NCI-H524 (cell line): ENCODE data around the gene KDM5A.
"Not testable (repeated sequence)": the region's sequence is repeated elsewhere in the genome, so short reads cannot be mapped to it uniquely, and the experiment has no call there.

ENCODE experiments used
- DNase-seq, 2 experiments: peaks; one replicate each; lab custom pipeline; 2025; lab: John Stamatoyannopoulos, UW

The KDM5A gene

DNA sequence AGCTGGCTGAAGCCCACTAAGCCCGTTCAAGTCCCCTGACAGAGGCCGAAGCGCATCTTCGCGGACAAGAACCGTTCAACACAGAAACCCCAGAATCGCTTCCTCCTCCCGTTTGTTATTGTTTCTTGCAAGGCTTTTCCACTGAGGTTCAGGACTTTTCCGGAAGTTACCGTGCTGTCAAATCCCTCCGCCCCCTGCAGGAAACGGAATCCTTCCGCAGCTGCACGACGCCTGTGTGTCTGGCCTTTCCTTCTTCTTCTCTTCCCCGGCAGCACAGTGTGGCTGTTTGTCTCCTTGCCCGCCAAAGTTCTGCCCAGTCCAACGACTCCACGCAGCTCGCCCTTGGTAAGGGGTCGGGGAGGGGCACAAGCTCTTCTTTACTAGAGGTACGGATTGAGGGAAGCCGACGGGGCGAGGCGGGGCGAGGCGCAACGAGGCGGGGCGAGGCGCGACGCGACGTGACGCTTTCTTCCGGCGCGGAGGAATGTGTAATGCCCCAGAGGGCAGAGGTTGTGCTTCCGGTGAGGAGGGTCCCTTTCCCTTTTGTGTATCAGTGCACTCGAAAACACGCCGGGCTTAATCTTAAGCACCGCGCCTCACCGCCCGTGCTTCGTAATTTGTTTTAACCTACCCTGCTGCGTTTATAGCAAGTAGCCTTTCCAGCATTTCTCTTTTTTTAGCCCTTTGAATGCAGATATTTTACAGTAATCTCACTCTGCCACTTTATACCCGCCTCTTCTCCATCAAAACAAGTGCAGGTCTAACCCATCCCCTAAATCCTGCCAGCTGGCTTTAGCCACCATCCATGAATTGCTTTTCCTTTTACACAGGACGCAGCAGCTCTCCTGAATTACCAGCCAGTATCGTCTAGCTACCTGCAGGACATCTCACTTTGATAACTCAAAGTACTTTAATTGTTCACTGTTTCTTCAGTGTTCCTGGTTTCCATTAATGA is at the start of gene KDM5A:
KDM5A (minus strand) TSS at position 179 of the 955 bp plus-strand sequence. CDS start 229 bp downstream, outside the sequence.
- DNase-seq = no peak

DNA sequence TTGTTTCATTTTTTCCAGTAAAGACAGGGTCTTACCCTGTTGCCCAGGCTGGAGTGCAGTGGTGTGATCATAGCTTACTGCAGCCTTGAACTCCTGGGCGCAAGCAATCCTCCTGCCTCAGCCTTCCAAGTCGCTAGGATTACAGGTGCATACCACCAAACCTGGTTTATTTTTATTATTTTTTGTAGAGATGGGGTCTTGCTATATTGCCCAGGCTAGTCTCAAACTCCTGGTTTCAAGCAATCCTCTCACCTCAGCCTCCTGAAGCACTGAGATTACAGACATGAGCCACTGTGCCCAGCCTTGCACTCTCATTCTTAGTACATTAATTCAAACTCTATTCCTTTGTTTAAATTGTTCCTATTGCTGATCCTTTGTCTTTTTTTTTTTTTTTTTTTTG is 46.6 kb upstream of the KDM5A start:
- DNase-seq = not testable (repeated sequence)

DNA sequence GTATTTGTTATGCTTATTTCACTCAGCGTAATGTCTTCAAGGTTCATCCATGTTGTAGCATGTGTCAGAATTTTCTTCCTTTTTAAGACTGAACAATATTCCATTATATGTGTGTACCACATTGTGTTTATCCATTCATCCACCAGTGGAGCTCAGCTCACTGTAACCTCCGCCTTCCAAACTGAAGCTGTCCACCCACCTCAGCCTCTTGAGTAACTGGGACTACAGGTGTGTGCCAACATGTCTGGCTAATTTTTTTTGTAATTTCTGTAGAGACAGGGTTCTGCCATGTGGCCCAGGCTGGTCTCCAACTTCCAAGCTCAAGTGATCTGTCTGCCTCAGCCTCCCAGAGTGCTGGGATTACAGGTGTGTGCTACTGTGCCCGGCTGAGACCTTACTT is 33.4 kb upstream of the KDM5A start:
- no peak for DNase-seq

DNA sequence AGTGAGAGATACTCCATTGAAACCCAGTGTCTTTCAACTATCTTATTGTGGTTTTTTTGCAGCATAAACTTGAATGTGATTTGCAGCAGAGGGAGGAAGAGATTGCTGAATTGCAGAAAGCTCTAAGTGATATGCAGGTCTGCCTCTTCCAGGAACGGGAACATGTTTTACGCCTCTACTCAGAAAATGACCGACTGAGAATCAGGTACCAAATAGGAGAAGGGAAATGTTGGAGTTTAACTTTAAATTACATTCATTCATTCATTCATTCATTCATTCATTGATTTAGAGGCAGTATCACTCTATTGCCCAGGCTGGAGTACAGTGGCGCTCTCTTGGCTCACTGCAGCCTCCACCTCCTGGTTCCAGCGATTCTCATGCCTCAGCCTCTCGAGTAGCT is 29.3 kb upstream of the KDM5A start:
- no peak for DNase-seq

DNA sequence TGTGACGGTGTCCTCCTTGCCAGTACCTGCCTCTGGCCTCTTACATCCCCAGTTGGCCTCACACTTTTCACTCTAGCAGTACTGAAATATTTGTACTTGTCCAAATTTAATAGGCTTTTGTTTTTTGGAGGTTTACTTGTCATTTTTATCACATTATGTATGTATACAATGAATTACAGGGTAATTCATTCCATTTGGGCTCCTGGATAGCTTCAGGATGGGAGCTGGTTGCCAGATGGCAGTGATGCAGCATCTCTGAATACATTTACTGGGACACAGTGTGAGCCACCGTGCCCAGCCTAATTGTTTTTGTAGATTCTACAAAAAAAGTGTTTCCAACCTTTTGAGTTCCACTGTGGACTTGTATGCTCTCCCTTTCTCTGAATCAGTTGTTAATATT is 25.7 kb upstream of the KDM5A start:
- DNase-seq = no peak

DNA sequence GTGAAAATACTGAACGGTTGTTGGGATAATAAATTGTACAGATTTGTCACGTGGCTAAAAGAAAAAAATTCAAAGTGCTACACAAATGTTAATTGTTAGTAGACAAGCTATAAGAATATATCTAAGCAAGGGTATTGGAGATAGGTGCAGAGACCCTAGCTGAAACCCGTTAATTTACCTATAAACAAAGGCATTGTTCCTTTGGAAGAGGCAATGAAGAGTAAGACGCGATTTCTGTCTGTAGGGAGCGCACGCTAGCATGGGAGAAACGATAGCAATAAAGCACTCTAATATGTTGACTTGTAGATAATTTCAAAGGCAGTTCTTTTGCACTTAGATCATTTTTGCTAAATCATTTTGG is 12.9 kb upstream of the KDM5A start:
- DNase-seq = no peak

DNA sequence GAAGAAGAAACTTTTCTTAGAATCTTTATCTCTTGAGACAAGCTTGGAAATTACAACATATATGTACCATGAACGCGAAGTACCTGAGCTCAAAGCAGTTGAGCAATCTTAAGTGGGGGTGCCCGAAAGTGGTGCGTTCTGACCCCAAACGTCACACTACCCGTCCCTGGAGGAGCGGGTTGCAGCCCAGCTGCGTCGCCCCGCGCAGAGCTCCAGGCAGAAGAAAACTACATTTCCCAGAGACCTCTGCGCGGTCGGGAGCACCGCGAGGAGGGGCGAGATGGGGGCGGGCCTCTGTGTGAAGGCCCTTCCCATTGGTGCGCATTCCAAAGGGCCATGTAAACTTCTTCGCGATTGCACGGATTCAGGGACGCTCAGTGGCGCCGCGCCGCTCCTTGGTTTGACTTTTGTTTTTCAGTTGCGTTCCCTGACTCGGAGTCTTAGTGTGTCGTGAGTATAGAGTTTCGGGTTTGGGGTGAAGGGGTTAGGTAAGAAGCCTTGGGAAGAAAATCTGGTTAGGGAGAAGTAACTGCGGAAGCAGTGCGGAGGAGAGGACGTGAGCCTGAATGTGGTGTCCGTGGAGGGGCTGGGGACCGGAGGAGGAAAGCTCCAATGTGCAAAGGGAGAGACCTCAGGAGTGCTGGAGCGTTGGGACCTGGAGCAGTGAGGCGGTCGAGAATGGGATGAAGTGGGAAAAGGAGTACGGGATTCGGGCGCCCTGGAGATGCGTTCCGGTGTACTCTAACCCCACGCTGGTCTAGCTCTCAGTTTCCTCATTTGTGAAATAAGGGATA is 12.3 kb upstream of the KDM5A start, which contains the start of gene CCDC77:
CCDC77 (plus strand) TSS at position 410 of the 794 bp plus-strand sequence. CDS start 7,740 bp downstream, outside the sequence.
- no peak for DNase-seq

DNA sequence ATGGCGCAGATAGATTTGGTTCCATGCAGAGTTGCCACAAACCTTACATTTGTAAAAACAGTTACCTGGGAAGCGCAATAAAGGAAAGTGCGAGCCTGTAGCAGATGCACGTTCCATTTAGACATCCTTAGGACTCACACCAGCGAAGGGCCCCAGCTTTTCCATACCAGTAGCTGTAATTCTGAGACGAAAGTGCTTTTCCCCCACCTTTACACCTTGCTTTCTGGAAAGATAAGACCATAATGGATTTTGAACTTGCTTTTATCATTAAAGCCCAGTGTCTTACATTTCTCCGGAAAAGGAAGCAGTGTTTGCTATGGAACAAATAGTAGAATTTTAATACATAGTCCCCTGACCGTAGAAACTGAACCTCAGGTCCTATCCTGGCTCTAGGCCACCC is 11.7 kb upstream of the KDM5A start:
- DNase-seq = no peak

DNA sequence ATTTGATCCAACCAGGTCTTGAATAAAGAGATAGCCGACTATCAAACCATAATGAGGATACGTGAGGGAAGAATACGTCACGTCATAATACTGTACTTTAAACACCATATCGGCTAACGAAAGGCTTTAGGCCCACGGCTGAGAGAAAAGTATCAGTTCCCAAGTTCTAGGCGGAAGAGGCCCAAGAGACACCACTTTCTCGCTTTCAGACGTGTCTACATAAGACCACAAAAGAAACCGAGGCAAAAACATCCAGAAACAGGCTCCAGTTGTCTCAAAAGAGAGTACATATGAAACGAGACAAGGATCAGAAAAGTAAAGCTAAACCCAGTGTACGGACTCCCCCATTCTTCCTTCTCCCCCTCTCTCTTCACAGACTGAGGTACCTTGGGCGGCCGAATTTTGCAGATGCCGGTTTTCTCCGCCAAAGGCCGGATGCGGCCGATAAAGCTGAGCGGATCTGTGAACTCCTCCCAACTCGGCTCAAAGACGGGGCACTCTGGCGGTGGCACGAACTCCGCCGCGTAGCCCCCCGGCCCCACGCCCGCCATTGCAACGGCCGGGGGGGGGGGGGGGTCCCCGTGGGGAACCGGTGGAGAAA is 479 bp downstream of the KDM5A start:
- no peak for DNase-seq

DNA sequence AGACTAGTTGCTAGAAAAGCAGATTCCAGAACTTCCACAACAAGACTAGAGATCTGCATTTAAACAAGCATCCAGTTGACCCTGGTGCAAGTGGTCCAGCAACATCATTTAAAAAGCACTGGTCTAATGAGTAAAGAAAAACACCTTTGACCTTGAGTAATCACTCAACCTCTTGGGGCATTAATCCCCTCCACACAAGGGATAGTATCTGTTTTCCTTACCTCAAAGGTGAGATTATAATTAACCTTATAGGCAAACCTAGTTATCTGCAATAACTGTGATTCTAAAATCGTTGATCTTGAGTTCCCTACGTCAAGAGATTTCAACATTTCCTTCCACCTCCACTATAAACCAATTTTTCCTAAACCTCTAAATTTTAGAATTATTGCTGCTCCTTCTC is 1.1 kb downstream of the KDM5A start:
- DNase-seq = no peak

DNA sequence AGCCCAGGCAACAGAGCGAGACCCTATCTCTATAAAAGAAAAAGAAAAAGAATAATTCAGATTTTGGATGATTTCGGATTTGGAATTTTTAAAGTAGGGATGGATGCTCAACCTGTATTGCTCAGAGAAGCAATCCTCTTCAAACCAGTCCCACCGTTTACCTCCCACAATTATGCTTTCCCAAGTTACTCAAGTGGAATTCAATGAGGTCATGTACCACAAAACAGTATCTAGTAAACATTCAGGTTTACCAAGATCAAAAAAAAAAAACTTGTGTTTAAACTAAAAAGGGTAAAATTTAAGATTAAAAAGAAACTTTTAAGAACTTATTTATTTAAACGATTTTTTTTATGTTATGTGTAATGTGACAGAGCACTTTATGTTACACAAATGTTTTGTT is 2.5 kb downstream of the KDM5A start:
- DNase-seq = no peak

DNA sequence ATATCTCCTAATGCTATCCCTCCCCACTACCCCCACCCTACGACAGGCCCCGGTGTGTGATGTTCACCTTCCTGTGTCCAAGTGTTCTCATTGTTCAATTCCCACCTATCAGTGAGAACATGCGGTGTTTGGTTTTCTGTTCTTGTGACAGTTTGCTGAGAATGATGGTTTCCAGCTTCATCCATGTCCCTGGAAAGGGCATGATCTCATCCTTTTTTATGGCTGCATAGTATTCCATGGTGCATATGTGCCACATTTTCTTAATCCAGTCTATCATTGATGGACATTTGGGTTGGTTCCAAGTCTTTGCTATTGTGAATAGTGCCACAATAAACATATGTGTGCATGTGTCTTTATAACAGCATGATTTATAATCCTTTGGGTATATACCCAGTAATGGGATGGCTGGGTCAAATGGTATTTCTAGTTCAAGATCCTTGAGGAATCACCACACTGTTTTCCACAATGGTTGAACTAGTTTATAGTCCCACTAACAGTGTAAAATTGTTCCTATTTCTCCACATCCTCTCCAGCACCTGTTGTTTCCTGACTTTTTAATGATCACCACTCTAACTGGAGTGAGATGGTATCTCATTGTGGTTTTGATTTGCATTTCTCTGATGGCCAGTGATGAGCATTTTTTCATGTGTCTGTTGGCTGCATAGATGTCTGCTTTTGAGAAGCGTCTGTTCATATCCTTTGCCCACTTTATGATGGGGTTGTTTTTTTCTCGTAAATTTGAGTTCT is 18.2 kb downstream of the KDM5A start:
- DNase-seq = not testable (repeated sequence)

DNA sequence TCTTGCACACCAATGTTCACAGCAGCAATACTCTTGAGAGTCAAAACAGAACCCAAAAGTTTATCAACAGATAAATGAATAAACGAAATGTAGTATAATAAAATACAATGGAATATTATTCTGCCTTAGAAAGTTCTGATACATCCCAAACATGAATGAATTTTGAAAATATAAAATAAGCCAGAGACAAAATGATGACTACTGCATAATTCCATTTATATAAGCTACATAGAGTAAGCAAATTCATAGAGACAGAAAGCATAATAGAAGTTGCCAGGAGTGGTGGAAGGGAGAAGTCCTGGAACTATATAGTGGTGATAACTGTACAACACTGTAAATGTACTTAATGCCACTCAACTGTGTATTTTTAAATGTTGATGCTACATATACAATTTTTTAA is 21.1 kb downstream of the KDM5A start:
- no peak for DNase-seq

DNA sequence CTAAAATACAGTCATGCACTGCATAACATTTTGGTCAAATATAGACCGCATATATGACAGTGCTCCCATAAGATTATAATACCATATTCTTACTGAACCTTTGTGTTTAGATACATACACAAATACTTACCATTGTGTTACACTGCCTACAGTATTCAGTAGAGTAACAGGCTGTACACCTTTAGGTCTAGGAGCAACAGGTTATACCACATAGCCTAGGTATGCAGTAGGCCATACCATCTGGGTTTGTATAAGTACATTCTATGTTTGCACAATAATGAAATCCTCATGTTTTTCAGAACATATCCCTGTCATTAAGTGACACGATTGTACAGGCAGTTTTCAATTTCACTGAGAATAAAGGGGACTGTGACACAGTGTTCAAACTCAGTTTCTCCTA is 22.3 kb downstream of the KDM5A start:
- no peak for DNase-seq

DNA sequence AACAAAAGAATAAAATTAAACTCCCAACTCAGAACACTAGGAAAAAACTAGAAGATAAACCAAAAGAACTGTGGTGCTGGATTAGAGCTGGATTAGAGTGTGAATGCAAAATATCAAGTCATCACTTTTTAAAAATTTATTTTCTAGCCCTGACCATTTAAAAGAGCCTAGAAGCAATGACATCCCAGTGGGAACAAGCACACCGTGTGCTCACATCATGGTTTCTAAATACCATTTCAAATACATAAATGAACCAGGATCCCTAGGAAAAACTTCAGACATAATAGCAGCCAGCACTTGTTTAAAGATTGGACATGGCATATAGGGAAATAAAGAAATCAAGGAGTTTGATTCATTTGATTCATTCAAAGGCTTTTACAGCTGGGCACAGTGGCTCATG is 30.0 kb downstream of the KDM5A start:
- DNase-seq = no peak

DNA sequence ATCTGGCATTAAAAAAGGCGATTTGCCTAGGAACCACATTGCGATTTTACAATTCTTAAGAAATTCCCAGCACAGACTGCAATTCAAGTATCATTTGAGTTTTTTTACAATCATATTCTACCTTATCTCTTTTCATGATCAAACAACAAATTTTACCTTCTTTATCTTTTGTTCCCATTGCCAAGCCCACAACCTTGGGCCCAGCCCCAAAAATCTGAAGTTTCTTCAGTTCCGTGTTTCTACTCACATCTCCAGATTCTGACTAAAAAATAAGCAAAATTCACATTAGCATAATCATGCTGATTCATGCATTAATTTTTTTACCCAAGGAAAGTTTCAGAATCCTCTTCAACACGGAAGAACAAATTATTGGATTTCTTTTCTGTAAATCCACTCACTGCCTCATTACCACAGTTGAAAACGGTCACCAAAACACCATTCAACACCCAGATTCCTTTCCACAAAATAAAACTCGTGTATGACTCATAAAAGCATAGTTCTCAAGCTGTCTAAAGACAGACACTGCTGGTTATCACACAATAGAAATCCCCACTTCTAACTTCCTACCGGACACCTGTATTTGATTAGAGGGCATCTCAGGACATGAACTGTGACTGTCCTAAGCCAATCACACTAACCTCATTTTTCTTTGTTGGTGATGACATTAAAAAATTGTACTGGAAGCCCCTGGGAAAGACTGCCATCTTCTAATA is 32.7 kb downstream of the KDM5A start:
- DNase-seq = no peak

DNA sequence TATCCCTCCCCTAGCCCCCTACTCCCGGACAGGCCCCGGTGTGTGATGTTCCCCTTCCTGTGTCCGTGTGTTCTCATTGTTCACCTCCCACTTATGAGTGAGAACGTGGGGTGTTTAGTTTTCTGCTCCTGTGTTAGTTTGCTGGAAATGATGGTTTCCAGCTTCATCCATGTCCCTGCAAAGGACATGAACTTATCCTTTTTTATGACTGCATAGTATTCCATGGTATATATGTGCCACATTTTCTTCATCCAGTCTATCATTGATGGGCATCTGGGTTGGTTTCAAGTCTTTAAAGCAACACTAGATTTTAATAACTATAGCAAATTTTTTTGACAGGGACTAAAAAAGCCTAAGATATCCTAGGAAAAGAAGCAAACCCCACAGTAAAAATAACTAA is 37.9 kb downstream of the KDM5A start:
- DNase-seq = not testable (repeated sequence)

DNA sequence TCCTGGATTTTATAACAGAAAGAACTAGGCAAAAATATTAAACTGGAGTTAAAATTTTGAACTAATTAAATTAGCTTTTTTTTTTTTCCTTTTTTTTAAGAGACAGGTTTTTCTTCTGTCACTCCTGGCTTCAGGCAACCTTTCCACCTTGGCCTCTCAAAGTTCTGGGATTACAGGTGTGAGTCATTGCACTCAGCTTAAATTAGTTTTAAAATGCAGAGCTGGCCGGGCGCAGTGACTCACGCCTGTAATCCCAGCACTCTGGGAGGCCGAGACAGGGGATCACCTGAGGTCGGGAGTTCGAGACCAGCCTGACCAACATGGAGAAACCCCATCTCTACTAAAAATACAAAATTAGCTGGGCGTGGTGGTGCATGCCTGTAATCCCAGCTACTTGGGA is 39.5 kb downstream of the KDM5A start:
- DNase-seq = not testable (repeated sequence)

DNA sequence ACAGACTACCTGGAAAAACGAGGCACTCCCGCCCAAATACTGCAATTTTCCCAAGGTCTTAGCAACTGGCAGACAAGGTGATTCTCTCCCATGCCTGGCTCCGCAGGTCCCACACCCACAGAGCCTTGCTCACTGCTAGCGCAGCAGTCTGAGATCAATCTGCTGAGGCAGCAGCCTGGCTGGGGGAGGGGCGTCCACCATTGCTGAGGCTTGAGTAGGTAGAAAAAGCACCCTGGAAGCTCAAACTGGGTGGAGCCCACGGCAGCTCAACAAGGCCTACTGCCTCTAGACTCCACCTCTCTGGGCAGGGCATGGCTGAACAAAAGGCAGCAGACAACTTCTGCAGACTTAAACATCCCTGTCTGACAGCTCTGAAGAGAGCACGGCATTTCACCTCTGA is 46.1 kb downstream of the KDM5A start:
- DNase-seq = not testable (repeated sequence)

DNA sequence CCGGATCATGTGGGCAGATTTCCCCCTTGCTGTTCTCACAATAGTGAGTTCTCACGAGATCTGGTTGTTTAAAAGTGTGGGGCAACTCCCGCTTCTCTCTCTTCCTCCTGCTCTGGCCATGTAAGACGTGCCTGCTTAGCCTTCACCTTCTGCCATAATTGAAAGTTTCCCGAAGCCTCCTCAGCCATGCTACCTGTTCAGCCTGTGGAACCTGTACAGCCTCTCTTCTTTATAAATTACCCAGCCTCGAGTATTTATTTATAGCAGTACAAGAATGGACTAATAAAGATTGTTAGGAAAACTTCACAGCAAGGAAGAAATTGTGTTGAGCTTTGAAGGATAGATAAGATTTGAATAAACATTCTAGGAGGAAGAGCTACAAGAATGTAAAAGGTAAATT is 52.1 kb downstream of the KDM5A start:
- no peak for DNase-seq

DNA sequence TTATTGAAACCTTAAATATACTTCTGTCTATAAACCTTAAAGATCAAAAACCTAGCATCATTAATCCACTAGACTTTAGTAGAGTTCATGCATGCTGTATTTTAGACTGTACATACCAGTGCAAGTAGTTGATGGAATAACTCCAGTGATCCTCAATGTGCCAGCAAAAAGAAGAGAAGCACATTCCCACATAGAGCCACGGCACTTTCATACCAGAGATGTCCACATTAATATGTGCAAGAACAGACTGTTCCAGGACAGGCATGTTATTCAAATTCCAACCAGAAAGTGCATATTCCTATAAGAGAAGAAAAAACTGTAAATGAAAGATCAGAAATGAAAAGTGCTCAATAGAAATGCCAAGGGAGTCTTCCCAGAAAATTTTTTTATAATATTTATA is 55.0 kb downstream of the KDM5A start:
- DNase-seq = no peak
